Keratinocyte (primary cell): ENCODE results near the gene DIAPH1. TPM values are rescaled to one million over a fixed set of nuclear protein-coding genes. Genes with fewer than 3 reads are reported as not detected.

Source experiments
- DNase-seq: peaks from one replicate; pipeline ENCODE4 v3.0.0-alpha.2; 2011; ENCODE audit warnings: low read depth, missing footprints, low spot score
- FAIRE-seq: peaks from 2 replicates; lab custom pipeline; 2011; peaks lifted over from hg19 to GRCh38; lab: Jason Lieb, UNC
- H2AFZ ChIP-seq: 2 replicates; pipeline ENCODE4 v1.6.0; 2012; ENCODE audit warnings: low read length, control low read depth, inconsistent platforms; ENCODE audit not compliant: control insufficient read depth
- H3K27ac ChIP-seq: 2 replicates; pipeline ENCODE4 v1.5.1; 2011; ENCODE audit warnings: low read length; ENCODE audit not compliant: control insufficient read depth, insufficient read depth
- H3K27me3 ChIP-seq: 3 replicates; pipeline ENCODE4 v1.6.0; 2011; ENCODE audit warnings: low read length; ENCODE audit not compliant: control insufficient read depth, insufficient read depth; ENCODE audit errors: extremely low read depth
- H3K36me3 ChIP-seq, 2 experiments: 2 replicates in 1 of 2; 3 replicates in 1 of 2; pipeline ENCODE4 v1.5.1; 2011; ENCODE audit warnings: low read length in 2 of 2, mild to moderate bottlenecking in 1 of 2; ENCODE audit not compliant: control insufficient read depth in 2 of 2, insufficient read depth in 2 of 2; ENCODE audit errors: extremely low read depth in 1 of 2
- H3K4me1 ChIP-seq: 3 replicates; pipeline ENCODE4 v1.5.1; 2011; ENCODE audit warnings: low read length; ENCODE audit not compliant: control insufficient read depth, insufficient read depth; ENCODE audit errors: extremely low read depth
- H3K4me2 ChIP-seq: 3 replicates; pipeline ENCODE4 v1.6.0; 2011; ENCODE audit warnings: low read depth, low read length; ENCODE audit not compliant: control insufficient read depth, insufficient read depth; ENCODE audit errors: extremely low read depth
- H3K4me3 ChIP-seq, 3 experiments: fragments of 200-600 bp in 1 of 3; sonication (generic) in 1 of 3; 2 replicates in 2 of 3; 3 replicates in 1 of 3; pipeline ENCODE4 v1.5.1; 2011 to 2016; ENCODE audit warnings: low read length in 3 of 3, mild to moderate bottlenecking in 3 of 3, control low read depth in 2 of 3, inconsistent platforms in 1 of 3, low read depth in 1 of 3, mixed read lengths in 1 of 3, mixed run types in 1 of 3, moderate library complexity in 1 of 3; ENCODE audit not compliant: control insufficient read depth in 2 of 3, insufficient read depth in 2 of 3; ENCODE audit errors: extremely low read depth in 1 of 3
- H3K79me2 ChIP-seq: 2 replicates; pipeline ENCODE4 v1.6.0; 2012; ENCODE audit warnings: low read length; ENCODE audit not compliant: control insufficient read depth, insufficient read depth
- H3K9ac ChIP-seq: 3 replicates; pipeline ENCODE4 v1.6.0; 2011; ENCODE audit warnings: low read length; ENCODE audit not compliant: control insufficient read depth, insufficient read depth; ENCODE audit errors: extremely low read depth
- H3K9me1 ChIP-seq: 3 replicates; pipeline ENCODE4 v1.6.0; 2011; ENCODE audit warnings: low read length; ENCODE audit not compliant: control insufficient read depth, insufficient read depth; ENCODE audit errors: extremely low read depth
- H3K9me3 ChIP-seq: 2 replicates; pipeline ENCODE4 v1.5.1; 2012; ENCODE audit warnings: low read depth, low read length; ENCODE audit not compliant: control insufficient read depth
- H4K20me1 ChIP-seq: 3 replicates; pipeline ENCODE4 v1.6.0; 2011; ENCODE audit warnings: low read length; ENCODE audit not compliant: control insufficient read depth, insufficient read depth; ENCODE audit errors: extremely low read depth
- CTCF ChIP-seq, 3 experiments: IDR thresholded peaks in 1 of 3; conservative IDR thresholded peaks in 1 of 3; optimal IDR thresholded peaks in 1 of 3; 2 replicates in 2 of 3; 3 replicates in 1 of 3; pipeline versions ENCODE3 to v1.5.1; 2011; ENCODE audit warnings: low read length in 3 of 3, mild to moderate bottlenecking in 3 of 3, moderate library complexity in 2 of 3, control low read depth in 1 of 3, inconsistent platforms in 1 of 3; ENCODE audit not compliant: insufficient read depth in 2 of 3; ENCODE audit errors: extremely low read depth in 1 of 3
- EZH2 ChIP-seq: IDR thresholded peaks from one replicate; pipeline ENCODE4 v1.6.1; 2012; ENCODE audit warnings: inconsistent platforms, mild to moderate bottlenecking, low read length, moderate library complexity
- dilution Hi-C: fragments of 300-500 bp; cut with MboI; formaldehyde crosslinking; loops from one replicate; pipeline ENCODE4 v1.7.0; 2020; ENCODE audit warnings: low sequenced_read_pairs; ENCODE audit not compliant: extremely low pct_ligation_motif_present
- polyA plus RNA-seq, 5 experiments: library from polyadenylated mRNA; depleted of rRNA in 3 of 5; stranded (reverse) in 3 of 5; stranded (forward) in 1 of 5; unstranded in 1 of 5; fragments of >200 nt; gene quantifications; 1 replicate in 1 of 5; 2 replicates in 3 of 5; 3 replicates in 1 of 5; pipeline versions ENCODE4 v1.2.1 to v1.2.3, GENCODE V29; 2011 to 2012; ENCODE audit warnings: missing spikeins in 2 of 5, low read depth in 1 of 5, low replicate concordance in 1 of 5

Gene DIAPH1
- polyA plus RNA-seq, 1 donor (not counting 4 experiments of a cell fraction or from before 2014, with no cell fraction given), result 72.0 TPM

- Histone ChIP-seq H3K9ac (no peak overlapping the region), H3K79me2 (peaks cover 9% of the 10 kb centered on the region), H4K20me1 (peaks cover 3% of the 10 kb centered on the region), H3K4me2 (no peak overlapping the region), H3K27ac (no peak overlapping the region), H3K9me3 (no peaks in the 10 kb centered on the region), H3K27me3 (no peaks in the 10 kb centered on the region), H3K9me1 (peaks cover 2% of the 10 kb centered on the region), H3K36me3 (peaks cover 5 to 8% of the 10 kb centered on the region in 2 experiments), H3K4me3 (no peak overlapping the region), H2AFZ (no peak overlapping the region), H3K4me1 (peaks cover 18% of the 10 kb centered on the region)
- dilution Hi-C loops, result no loop called here
- no peak for FAIRE-seq
- no peak for DNase-seq
- no peak for TF ChIP-seq EZH2
- no peak for TF ChIP-seq CTCF (optimal IDR thresholded peaks at IDR 0.05 in 1 of 3, IDR thresholded peaks at IDR 0.05 in 1 of 3, conservative IDR thresholded peaks at IDR 0.05 in 1 of 3; ENCODE audit: extremely low read depth in 1 of 3, insufficient read depth in 2 of 3, low read length in 3 of 3)
Observed at GRCh38 chr5:141640698-141641097, 21.9 kb upstream of the DIAPH1 start.

- H3K9me1 ChIP-seq, result peaks cover 2% of the 10 kb centered on the region
- H3K4me2 ChIP-seq, result no peak overlapping the region
- no peak overlapping the region for H3K9ac ChIP-seq
- H3K4me1 ChIP-seq, result peaks cover 24% of the 10 kb centered on the region
- no peak overlapping the region for H3K4me3 ChIP-seq
- peaks cover 5 to 7% of the 10 kb centered on the region in 2 experiments for H3K36me3 ChIP-seq
- FAIRE-seq (no peak), DNase-seq (no peak)
- H3K9me3 ChIP-seq, result no peaks in the 10 kb centered on the region
- TF ChIP-seq CTCF (optimal IDR thresholded peaks at IDR 0.05 in 1 of 3, IDR thresholded peaks at IDR 0.05 in 1 of 3, conservative IDR thresholded peaks at IDR 0.05 in 1 of 3; ENCODE audit: extremely low read depth in 1 of 3, insufficient read depth in 2 of 3, low read length in 3 of 3), result no peak
- no peak for TF ChIP-seq EZH2
- no peaks in the 10 kb centered on the region for H3K27me3 ChIP-seq
- peaks cover 16% of the 10 kb centered on the region for H3K79me2 ChIP-seq
- H3K27ac ChIP-seq, result no peak overlapping the region
- peaks cover 3% of the 10 kb centered on the region for H4K20me1 ChIP-seq
- H2AFZ ChIP-seq, result no peak overlapping the region
- dilution Hi-C loops, result no loop called here
Observed at GRCh38 chr5:141640051-141640415, 21.2 kb upstream of the DIAPH1 start.
